K562 (cell line): ENCODE measurements around the gene TNIK. TPM values are rescaled to one million over a fixed set of nuclear protein-coding genes. Genes with fewer than 3 reads are reported as not detected.
A peak's percentile ranks its signal among the peaks of the same experiment; 100 is the strongest.

ENCODE experiments used
- GTF2F1 ChIP-seq: IDR thresholded peaks from 2 replicates; pipeline ENCODE4 v1.6.1; 2011; ENCODE audit warnings: low read depth, low read length, improper control_type of control experiment
- JUND ChIP-seq, 2 experiments: IDR thresholded peaks; 2 replicates in 1 of 2; 3 replicates in 1 of 2; pipeline ENCODE4 v1.6.1; 2011; ENCODE audit warnings: borderline replicate concordance in 2 of 2, low read depth in 2 of 2, low read length in 2 of 2, improper control_type of control experiment in 1 of 2, missing biosample characterization in 1 of 2, missing genetic modification characterization in 1 of 2, missing genetic modification reagents in 1 of 2
- PHB ChIP-seq: fragments of 250-450 bp; sonication (Bioruptor Pico); IDR thresholded peaks from 2 replicates; pipeline ENCODE4 v1.5.0; 2021
- RHOXF2B ChIP-seq: fragments of 250-450 bp; sonication (Bioruptor Pico); conservative IDR thresholded peaks from 2 replicates; pipeline ENCODE4 v1.5.1; 2021
- TAF1 ChIP-seq: IDR thresholded peaks from 2 replicates; pipeline ENCODE4 v1.6.1; 2011; ENCODE audit warnings: mild to moderate bottlenecking, low read length, moderate library complexity; ENCODE audit not compliant: insufficient read depth, control insufficient read depth, severe bottlenecking; ENCODE audit errors: extremely low read depth
- ZKSCAN8 ChIP-seq: fragments of 200-800 bp; sonication (Bioruptor generic); IDR thresholded peaks from 2 replicates; pipeline ENCODE4 v1.6.1; 2016; ENCODE audit warnings: missing genetic modification characterization, missing compliant biosample characterization
- polyA plus RNA-seq, 8 experiments: library from polyadenylated mRNA; depleted of rRNA in 4 of 8; stranded (reverse) in 5 of 8; unstranded in 3 of 8; fragments of >200 nt; fragmentation: Nextera tagmentation in 2 of 8; fragmentation: Illumina TruSeq in 1 of 8; extraction: Ambion mirVana in 2 of 8; extraction: Trizol in 1 of 8; gene quantifications; 2 replicates each; pipeline versions ENCODE4 v1.2.1 to v1.2.3, GENCODE V29; 2011 to 2014; ENCODE audit warnings: inconsistent platforms in 1 of 8, missing spikeins in 1 of 8
- total RNA-seq, 7 experiments: library from RNA; depleted of rRNA in 6 of 7; stranded (reverse); fragments of >200 nt in 6 of 7; fragmentation: Illumina TruSeq in 2 of 7; extraction: Trizol in 2 of 7; gene quantifications; 2 replicates each; pipeline versions ENCODE4 v1.2.1 to v1.2.3, GENCODE V29; 2011 to 2021; ENCODE audit warnings: low replicate concordance in 1 of 7
- TF ChIP-seq, protein P1 (sequence below): fragments of 450-650 bp; IDR thresholded peaks from 2 replicates; pipeline ENCODE4 v1.6.1; 2016; ENCODE audit warnings: mild to moderate bottlenecking, moderate library complexity
- TF ChIP-seq, protein P2 (sequence below): sonication (generic); formaldehyde crosslinking; IDR thresholded peaks from 2 replicates; pipeline ENCODE4 v1.8.1; 2023; ENCODE audit warnings: missing genetic modification reagents, mild to moderate bottlenecking, borderline replicate concordance
- TF ChIP-seq, protein P3 (sequence below): fragments of 250-450 bp; sonication (Bioruptor Pico); IDR thresholded peaks from 2 replicates; pipeline ENCODE4 v1.4.0; 2020

Gene TNIK
- total and polyA plus RNA-seq, 9 of the 15 experiments (the other 6 are each of a cell fraction or from before 2014, with no cell fraction given): 6.6 to 39.0 (median 24.7) TPM

DNA sequence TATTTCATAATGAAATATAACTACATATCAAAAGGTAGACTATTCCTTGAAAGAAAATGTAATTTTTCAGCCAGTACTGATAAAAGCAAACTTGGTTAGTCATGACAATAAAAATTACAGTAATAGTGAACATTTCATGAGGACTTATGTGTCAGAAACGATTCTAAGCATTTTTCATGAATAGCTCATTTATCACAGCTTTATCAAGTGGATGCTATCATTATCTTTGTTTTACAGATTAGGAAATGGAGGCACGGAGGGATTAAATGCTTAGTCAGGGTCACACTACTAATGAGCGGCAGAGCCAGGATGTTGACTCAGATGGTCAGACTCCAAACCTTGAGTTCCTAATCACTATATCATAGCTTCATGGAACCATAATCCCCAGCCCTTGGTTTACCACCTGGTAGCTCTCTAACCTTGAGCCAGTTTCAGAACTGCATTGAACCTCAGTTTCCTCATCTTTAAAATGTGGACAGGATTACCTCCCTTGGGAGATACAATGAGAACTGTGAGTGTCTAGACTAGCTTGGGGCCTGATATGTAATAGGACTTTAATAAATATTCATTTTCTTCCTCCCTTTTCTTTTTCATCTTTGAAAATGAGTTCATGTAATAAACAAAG, 85.4 kb downstream of the TNIK start (continued):
- TF ChIP-seq, protein P1, sequence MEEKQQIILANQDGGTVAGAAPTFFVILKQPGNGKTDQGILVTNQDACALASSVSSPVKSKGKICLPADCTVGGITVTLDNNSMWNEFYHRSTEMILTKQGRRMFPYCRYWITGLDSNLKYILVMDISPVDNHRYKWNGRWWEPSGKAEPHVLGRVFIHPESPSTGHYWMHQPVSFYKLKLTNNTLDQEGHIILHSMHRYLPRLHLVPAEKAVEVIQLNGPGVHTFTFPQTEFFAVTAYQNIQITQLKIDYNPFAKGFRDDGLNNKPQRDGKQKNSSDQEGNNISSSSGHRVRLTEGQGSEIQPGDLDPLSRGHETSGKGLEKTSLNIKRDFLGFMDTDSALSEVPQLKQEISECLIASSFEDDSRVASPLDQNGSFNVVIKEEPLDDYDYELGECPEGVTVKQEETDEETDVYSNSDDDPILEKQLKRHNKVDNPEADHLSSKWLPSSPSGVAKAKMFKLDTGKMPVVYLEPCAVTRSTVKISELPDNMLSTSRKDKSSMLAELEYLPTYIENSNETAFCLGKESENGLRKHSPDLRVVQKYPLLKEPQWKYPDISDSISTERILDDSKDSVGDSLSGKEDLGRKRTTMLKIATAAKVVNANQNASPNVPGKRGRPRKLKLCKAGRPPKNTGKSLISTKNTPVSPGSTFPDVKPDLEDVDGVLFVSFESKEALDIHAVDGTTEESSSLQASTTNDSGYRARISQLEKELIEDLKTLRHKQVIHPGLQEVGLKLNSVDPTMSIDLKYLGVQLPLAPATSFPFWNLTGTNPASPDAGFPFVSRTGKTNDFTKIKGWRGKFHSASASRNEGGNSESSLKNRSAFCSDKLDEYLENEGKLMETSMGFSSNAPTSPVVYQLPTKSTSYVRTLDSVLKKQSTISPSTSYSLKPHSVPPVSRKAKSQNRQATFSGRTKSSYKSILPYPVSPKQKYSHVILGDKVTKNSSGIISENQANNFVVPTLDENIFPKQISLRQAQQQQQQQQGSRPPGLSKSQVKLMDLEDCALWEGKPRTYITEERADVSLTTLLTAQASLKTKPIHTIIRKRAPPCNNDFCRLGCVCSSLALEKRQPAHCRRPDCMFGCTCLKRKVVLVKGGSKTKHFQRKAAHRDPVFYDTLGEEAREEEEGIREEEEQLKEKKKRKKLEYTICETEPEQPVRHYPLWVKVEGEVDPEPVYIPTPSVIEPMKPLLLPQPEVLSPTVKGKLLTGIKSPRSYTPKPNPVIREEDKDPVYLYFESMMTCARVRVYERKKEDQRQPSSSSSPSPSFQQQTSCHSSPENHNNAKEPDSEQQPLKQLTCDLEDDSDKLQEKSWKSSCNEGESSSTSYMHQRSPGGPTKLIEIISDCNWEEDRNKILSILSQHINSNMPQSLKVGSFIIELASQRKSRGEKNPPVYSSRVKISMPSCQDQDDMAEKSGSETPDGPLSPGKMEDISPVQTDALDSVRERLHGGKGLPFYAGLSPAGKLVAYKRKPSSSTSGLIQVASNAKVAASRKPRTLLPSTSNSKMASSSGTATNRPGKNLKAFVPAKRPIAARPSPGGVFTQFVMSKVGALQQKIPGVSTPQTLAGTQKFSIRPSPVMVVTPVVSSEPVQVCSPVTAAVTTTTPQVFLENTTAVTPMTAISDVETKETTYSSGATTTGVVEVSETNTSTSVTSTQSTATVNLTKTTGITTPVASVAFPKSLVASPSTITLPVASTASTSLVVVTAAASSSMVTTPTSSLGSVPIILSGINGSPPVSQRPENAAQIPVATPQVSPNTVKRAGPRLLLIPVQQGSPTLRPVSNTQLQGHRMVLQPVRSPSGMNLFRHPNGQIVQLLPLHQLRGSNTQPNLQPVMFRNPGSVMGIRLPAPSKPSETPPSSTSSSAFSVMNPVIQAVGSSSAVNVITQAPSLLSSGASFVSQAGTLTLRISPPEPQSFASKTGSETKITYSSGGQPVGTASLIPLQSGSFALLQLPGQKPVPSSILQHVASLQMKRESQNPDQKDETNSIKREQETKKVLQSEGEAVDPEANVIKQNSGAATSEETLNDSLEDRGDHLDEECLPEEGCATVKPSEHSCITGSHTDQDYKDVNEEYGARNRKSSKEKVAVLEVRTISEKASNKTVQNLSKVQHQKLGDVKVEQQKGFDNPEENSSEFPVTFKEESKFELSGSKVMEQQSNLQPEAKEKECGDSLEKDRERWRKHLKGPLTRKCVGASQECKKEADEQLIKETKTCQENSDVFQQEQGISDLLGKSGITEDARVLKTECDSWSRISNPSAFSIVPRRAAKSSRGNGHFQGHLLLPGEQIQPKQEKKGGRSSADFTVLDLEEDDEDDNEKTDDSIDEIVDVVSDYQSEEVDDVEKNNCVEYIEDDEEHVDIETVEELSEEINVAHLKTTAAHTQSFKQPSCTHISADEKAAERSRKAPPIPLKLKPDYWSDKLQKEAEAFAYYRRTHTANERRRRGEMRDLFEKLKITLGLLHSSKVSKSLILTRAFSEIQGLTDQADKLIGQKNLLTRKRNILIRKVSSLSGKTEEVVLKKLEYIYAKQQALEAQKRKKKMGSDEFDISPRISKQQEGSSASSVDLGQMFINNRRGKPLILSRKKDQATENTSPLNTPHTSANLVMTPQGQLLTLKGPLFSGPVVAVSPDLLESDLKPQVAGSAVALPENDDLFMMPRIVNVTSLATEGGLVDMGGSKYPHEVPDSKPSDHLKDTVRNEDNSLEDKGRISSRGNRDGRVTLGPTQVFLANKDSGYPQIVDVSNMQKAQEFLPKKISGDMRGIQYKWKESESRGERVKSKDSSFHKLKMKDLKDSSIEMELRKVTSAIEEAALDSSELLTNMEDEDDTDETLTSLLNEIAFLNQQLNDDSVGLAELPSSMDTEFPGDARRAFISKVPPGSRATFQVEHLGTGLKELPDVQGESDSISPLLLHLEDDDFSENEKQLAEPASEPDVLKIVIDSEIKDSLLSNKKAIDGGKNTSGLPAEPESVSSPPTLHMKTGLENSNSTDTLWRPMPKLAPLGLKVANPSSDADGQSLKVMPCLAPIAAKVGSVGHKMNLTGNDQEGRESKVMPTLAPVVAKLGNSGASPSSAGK: no peak
- TF ChIP-seq TAF1 (no peak), GTF2F1 (no peak), ZKSCAN8 (CRISPR knock-in tag) (no peak), JUND (IDR thresholded peaks at IDR 0.05; ENCODE audit: borderline replicate concordance, low read depth, low read length) (peak; percentile 72; the same call in 1 of the 2 replicates), JUND (tag; IDR thresholded peaks at IDR 0.05; ENCODE audit: borderline replicate concordance, low read depth, low read length) (peak; percentile 64; the same call in 2 of the 3 replicates), PHB (no peak), RHOXF2B (CRISPR knock-in tag) (no peak)
- TF ChIP-seq, protein P2, sequence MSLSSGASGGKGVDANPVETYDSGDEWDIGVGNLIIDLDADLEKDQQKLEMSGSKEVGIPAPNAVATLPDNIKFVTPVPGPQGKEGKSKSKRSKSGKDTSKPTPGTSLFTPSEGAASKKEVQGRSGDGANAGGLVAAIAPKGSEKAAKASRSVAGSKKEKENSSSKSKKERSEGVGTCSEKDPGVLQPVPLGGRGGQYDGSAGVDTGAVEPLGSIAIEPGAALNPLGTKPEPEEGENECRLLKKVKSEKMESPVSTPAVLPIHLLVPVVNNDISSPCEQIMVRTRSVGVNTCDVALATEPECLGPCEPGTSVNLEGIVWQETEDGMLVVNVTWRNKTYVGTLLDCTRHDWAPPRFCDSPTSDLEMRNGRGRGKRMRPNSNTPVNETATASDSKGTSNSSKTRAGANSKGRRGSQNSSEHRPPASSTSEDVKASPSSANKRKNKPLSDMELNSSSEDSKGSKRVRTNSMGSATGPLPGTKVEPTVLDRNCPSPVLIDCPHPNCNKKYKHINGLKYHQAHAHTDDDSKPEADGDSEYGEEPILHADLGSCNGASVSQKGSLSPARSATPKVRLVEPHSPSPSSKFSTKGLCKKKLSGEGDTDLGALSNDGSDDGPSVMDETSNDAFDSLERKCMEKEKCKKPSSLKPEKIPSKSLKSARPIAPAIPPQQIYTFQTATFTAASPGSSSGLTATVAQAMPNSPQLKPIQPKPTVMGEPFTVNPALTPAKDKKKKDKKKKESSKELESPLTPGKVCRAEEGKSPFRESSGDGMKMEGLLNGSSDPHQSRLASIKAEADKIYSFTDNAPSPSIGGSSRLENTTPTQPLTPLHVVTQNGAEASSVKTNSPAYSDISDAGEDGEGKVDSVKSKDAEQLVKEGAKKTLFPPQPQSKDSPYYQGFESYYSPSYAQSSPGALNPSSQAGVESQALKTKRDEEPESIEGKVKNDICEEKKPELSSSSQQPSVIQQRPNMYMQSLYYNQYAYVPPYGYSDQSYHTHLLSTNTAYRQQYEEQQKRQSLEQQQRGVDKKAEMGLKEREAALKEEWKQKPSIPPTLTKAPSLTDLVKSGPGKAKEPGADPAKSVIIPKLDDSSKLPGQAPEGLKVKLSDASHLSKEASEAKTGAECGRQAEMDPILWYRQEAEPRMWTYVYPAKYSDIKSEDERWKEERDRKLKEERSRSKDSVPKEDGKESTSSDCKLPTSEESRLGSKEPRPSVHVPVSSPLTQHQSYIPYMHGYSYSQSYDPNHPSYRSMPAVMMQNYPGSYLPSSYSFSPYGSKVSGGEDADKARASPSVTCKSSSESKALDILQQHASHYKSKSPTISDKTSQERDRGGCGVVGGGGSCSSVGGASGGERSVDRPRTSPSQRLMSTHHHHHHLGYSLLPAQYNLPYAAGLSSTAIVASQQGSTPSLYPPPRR (CRISPR knock-in tag): no peak
- TF ChIP-seq, protein P3, sequence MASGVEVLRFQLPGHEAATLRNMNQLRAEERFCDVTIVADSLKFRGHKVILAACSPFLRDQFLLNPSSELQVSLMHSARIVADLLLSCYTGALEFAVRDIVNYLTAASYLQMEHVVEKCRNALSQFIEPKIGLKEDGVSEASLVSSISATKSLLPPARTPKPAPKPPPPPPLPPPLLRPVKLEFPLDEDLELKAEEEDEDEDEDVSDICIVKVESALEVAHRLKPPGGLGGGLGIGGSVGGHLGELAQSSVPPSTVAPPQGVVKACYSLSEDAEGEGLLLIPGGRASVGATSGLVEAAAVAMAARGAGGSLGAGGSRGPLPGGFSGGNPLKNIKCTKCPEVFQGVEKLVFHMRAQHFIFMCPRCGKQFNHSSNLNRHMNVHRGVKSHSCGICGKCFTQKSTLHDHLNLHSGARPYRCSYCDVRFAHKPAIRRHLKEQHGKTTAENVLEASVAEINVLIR (CRISPR knock-in tag): no peak
